Caco-2 (cell line): ENCODE data around the gene CSF2RB. TPM values are rescaled to one million over a fixed set of nuclear protein-coding genes. Genes with fewer than 3 reads are reported as not detected.

Source experiments
- BruUV-seq: library from RNA; stranded (reverse); fragments of 400-500 nt; replicated peaks from 2 replicates; lab custom pipeline; 2021; lab: Mats Ljungman, UMichigan
- CTCF ChIA-PET: fragments of 300-600 bp; sonication (Branson Sonifier 250); formaldehyde crosslinking; loops from one replicate; lab custom pipeline; 2022; ENCODE audit warnings: antibody characterized with exemption; lab: Charles Lee
- POLR2A ChIA-PET: fragments of 300-600 bp; sonication (Branson Sonifier 250); formaldehyde crosslinking; loops from one replicate; lab custom pipeline; 2022; ENCODE audit warnings: antibody characterized with exemption; lab: Charles Lee
- DNase-seq, 2 experiments: peaks; one replicate each; pipeline versions ENCODE4 v3.0.0 to v3.0.0-alpha.2; 2020 to 2022
- H3K27me3 ChIP-seq: replicated peaks from 2 replicates; pipeline ENCODE4 v1.6.0; 2011; ENCODE audit warnings: low read length; ENCODE audit not compliant: control insufficient read depth, insufficient read depth
- H3K36me3 ChIP-seq: 2 replicates; pipeline ENCODE4 v1.5.1; 2011; ENCODE audit warnings: low read length; ENCODE audit not compliant: control insufficient read depth, insufficient read depth
- H3K4me1 ChIP-seq: fragments of 250-450 bp; sonication (Bioruptor Pico); 2 replicates; pipeline ENCODE4 v1.5.1; 2020; ENCODE audit warnings: mild to moderate bottlenecking
- H3K4me3 ChIP-seq: 2 replicates; pipeline ENCODE4 v1.5.1; 2011; ENCODE audit warnings: low read depth, mild to moderate bottlenecking, control low read depth, low read length
- H3K9me3 ChIP-seq: fragments of 250-450 bp; sonication (Bioruptor Pico); 2 replicates; pipeline ENCODE4 v1.5.1; 2020; ENCODE audit warnings: mild to moderate bottlenecking, moderate library complexity
- H3K27ac Mint-ChIP-seq: one replicate; pipeline ENCODE4 v1.8.0; 2022; ENCODE audit warnings: mixed read lengths; ENCODE audit not compliant: unreplicated experiment
- H3K27me3 Mint-ChIP-seq: one replicate; pipeline ENCODE4 v1.8.0; 2022; ENCODE audit warnings: mixed read lengths; ENCODE audit not compliant: insufficient read depth, unreplicated experiment
- H3K36me3 Mint-ChIP-seq: one replicate; pipeline ENCODE4 v1.8.0; 2022; ENCODE audit warnings: mild to moderate bottlenecking, mixed read lengths; ENCODE audit not compliant: insufficient read depth, unreplicated experiment
- H3K4me1 Mint-ChIP-seq: one replicate; pipeline ENCODE4 v1.8.0; 2022; ENCODE audit warnings: low read depth, mixed read lengths; ENCODE audit not compliant: unreplicated experiment
- H3K4me3 Mint-ChIP-seq: one replicate; pipeline ENCODE4 v1.8.0; 2022; ENCODE audit warnings: mild to moderate bottlenecking, moderate library complexity, mixed read lengths; ENCODE audit not compliant: unreplicated experiment
- H3K9me3 Mint-ChIP-seq: one replicate; pipeline ENCODE4 v1.8.0; 2022; ENCODE audit warnings: mixed read lengths; ENCODE audit not compliant: unreplicated experiment
- intact Hi-C: fragments of 100-400 bp; cut with micrococcal nuclease; formaldehyde crosslinking; loops from one replicate; pipeline ENCODE4 v1.10.0; 2022; ENCODE audit not compliant: unreplicated experiment
- total RNA-seq: library from RNA; stranded (reverse); gene quantifications from 2 replicates; pipeline ENCODE4 v1.2.3, GENCODE V29; 2022
- TF ChIP-seq, protein P1 (sequence below), 2 experiments: fragments of 200-600 bp in 1 of 2; IDR thresholded peaks; 1 replicate in 1 of 2; 2 replicates in 1 of 2; pipeline versions ENCODE4 v1.5.1 to v1.8.0; 2011 to 2022; ENCODE audit warnings: antibody characterized with exemption in 1 of 2, control low read depth in 1 of 2, inconsistent platforms in 1 of 2, low read depth in 1 of 2, low read length in 1 of 2, mild to moderate bottlenecking in 1 of 2, moderate library complexity in 1 of 2; ENCODE audit not compliant: insufficient read depth in 1 of 2, severe bottlenecking in 1 of 2, unreplicated experiment in 1 of 2

The CSF2RB gene
- total RNA-seq, 1 experiment from 2014 or later = not detected

DNA sequence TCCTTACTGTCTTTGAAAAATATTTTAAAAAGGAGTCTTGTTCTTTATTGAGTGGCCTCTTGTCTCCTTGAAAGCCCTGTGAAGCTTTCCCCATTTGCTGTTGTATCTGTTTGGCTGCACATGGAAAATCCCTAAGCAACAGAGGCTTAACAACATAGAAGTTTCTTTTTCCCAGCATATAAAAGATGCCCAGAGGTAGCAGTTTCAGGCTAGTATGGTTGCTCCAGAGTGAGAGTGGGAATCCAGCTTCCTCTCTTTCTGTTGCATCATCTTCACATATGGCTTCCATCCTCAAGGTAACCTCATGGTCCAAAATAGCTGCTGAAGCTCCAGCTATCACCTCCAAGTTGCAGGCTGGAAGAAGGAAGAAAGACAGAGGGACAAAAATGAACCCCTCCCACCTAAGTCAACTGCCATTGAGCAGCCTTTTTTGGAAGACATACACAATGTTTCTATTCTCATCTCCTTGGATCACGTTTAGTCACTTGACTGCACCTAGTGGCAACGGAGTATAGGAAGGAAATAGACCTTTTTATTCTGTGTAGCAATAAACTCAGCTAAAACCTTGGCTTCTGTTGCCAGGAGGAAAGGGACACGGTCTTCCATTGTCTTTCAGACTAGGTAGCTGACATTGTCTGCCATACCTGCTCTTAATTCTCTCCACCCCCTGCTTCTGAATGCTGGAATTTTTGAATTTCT, 5.3 kb downstream of the CSF2RB start:
- ChIA-PET CTCF (no interaction called here), POLR2A (no interaction called here)
- H3K27me3 Mint-ChIP-seq = peaks cover 18% of the 10 kb centered on the region
- Histone ChIP-seq H3K9me3 (no peaks in the 10 kb centered on the region), H3K27me3 (no peaks in the 10 kb centered on the region), H3K4me3 (no peak overlapping the region), H3K36me3 (no peaks in the 10 kb centered on the region), H3K4me1 (no peaks in the 10 kb centered on the region)
- no peak for DNase-seq
- H3K4me1 Mint-ChIP-seq = no peaks in the 10 kb centered on the region
- TF ChIP-seq, protein P1, sequence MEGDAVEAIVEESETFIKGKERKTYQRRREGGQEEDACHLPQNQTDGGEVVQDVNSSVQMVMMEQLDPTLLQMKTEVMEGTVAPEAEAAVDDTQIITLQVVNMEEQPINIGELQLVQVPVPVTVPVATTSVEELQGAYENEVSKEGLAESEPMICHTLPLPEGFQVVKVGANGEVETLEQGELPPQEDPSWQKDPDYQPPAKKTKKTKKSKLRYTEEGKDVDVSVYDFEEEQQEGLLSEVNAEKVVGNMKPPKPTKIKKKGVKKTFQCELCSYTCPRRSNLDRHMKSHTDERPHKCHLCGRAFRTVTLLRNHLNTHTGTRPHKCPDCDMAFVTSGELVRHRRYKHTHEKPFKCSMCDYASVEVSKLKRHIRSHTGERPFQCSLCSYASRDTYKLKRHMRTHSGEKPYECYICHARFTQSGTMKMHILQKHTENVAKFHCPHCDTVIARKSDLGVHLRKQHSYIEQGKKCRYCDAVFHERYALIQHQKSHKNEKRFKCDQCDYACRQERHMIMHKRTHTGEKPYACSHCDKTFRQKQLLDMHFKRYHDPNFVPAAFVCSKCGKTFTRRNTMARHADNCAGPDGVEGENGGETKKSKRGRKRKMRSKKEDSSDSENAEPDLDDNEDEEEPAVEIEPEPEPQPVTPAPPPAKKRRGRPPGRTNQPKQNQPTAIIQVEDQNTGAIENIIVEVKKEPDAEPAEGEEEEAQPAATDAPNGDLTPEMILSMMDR (IDR thresholded peaks at IDR 0.05; ENCODE audit: insufficient read depth in 1 of 2, low read depth in 1 of 2, low read length in 1 of 2, severe bottlenecking in 1 of 2, unreplicated experiment in 1 of 2) = no peak
- H3K9me3 Mint-ChIP-seq = no peaks in the 10 kb centered on the region
- no peak overlapping the region for H3K27ac Mint-ChIP-seq
- no peaks in the 10 kb centered on the region for H3K36me3 Mint-ChIP-seq
- no peak overlapping the region for H3K4me3 Mint-ChIP-seq
- intact Hi-C loops = no loop called here
- no TSS peak for BruUV-seq

DNA sequence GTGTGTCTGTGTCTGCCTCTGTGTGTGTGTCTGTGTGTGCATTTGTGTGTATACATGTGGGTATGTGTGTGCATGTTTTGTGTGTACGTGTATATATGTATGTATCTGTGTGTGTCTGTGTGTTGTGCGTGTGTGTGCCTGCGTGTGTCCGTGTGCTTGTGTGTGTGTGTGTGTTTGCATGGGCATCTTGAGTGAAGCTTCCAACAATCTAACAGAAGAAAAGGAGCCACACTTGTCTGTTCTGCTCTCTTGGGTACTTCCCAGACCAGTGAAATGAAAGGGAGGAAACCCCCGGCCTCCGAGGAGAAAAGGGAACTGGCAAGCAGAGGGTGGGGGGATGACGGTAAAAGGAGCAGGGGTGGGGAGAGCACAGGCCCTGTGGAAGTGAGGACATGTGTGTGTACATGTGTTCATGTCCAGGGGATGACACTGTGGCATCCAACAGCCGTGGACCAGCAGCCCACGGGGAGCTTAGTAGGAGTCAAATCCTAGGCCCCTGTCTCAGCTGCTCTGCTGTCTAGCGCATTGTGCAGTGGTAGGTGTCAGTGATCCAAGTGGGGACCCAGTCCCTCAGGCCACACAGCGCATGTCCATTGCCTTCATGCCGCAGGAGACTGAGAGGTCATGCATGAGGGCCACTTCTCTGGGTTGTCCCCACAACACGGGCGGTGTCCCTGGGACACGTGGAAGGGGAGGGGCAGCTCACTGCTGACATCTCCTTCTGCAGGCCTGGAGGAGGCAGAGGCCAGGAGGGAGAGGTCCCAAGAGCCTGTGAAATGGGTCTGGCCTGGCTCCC, 8.1 kb downstream of the CSF2RB start:
- ChIA-PET CTCF (no interaction called here), POLR2A (no interaction called here)
- Histone ChIP-seq H3K4me3 (no peak overlapping the region), H3K36me3 (no peaks in the 10 kb centered on the region), H3K27me3 (no peaks in the 10 kb centered on the region), H3K9me3 (no peaks in the 10 kb centered on the region), H3K4me1 (no peaks in the 10 kb centered on the region)
- H3K27ac Mint-ChIP-seq = no peak overlapping the region
- no peak overlapping the region for H3K4me3 Mint-ChIP-seq
- H3K9me3 Mint-ChIP-seq = no peaks in the 10 kb centered on the region
- no peaks in the 10 kb centered on the region for H3K4me1 Mint-ChIP-seq
- TF ChIP-seq, protein P1 (IDR thresholded peaks at IDR 0.05; ENCODE audit: insufficient read depth in 1 of 2, low read depth in 1 of 2, low read length in 1 of 2, severe bottlenecking in 1 of 2, unreplicated experiment in 1 of 2) = no peak
- intact Hi-C loops = loop anchor here (10.0 kb wide), 1 partner anchor 57 kb away; the partner anchor contains the start of gene NCF4
- H3K36me3 Mint-ChIP-seq = no peaks in the 10 kb centered on the region
- no peak for DNase-seq
- no TSS peak for BruUV-seq
- H3K27me3 Mint-ChIP-seq = peaks cover 32% of the 10 kb centered on the region

DNA sequence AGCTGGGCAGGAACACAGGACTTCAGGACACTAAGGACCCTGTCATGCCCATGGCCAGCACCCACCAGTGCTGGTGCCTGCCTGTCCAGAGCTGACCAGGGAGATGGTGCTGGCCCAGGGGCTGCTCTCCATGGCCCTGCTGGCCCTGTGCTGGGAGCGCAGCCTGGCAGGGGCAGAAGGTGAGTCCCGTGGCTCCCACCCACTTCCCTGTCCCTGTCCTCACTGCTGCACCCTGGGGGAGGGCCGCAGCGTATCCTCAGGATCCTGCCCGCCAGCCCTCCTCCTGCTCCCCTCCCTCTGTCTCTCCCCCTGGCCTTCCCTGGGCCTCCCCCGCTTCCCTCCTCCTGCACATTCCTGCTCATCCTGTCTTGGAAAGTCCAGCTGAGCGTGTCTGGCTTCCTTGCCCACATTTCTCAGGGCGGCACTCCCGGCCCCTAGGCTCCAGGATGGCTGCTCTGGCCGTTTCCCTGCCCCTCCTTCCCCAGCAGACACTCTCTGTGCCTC, 8.7 kb downstream of the CSF2RB start:
- no peaks in the 10 kb centered on the region for H3K36me3 ChIP-seq
- CTCF ChIA-PET = no interaction called here
- no TSS peak for BruUV-seq
- H3K9me3 ChIP-seq = no peaks in the 10 kb centered on the region
- Mint-ChIP-seq H3K27ac (no peak overlapping the region), H3K4me1 (no peaks in the 10 kb centered on the region), H3K9me3 (no peaks in the 10 kb centered on the region), H3K27me3 (peaks cover 29% of the 10 kb centered on the region), H3K36me3 (no peaks in the 10 kb centered on the region), H3K4me3 (no peak overlapping the region)
- no peaks in the 10 kb centered on the region for H3K27me3 ChIP-seq
- POLR2A ChIA-PET = no interaction called here
- intact Hi-C loops = loop anchor here (10.0 kb wide), 1 partner anchor 57 kb away; the partner anchor contains the start of gene NCF4
- no peak overlapping the region for H3K4me3 ChIP-seq
- TF ChIP-seq, protein P1 (IDR thresholded peaks at IDR 0.05; ENCODE audit: insufficient read depth in 1 of 2, low read depth in 1 of 2, low read length in 1 of 2, severe bottlenecking in 1 of 2, unreplicated experiment in 1 of 2) = no peak
- peak in 1 of 2 experiments; percentile 13 for DNase-seq
- no peaks in the 10 kb centered on the region for H3K4me1 ChIP-seq
